ENCODE measurements around the gene ARL13A. TPM values are rescaled to one million over a fixed set of nuclear protein-coding genes. Genes with fewer than 3 reads are reported as not detected.

ARL13A gene
- total RNA-seq, 4 donors from 2014 or later = not detected

DNA sequence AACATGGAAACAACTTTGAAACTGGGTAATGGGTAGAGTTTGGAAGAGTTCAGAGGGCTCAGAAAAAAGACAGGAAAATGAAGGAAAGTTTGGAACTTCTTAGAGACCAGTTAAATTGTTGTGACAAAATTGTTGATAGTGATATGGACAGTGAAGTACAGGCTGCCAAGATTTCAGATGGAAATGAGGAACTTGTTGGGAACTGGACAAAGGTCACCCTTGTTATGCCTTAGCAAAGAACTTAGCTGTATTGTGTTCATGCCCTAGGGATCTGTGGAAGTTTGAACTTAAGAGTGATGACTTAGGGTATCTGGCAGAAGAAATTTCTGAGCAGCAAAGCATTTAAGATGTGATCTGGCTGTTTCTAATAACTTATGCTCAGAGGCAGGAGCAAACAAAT is 5.1 kb upstream of the ARL13A start:
- H3K27me3 ChIP-seq = no peaks in the 10 kb centered on the region
- in situ Hi-C loops (cut with MboI; ENCODE audit: low pct_ligation_motif_present in 1 of 4, low pct_unique_long_range_greater_than_20kb in 1 of 4, low sequenced_read_pairs in 3 of 4) = no loop called here
- no peak for DNase-seq

DNA sequence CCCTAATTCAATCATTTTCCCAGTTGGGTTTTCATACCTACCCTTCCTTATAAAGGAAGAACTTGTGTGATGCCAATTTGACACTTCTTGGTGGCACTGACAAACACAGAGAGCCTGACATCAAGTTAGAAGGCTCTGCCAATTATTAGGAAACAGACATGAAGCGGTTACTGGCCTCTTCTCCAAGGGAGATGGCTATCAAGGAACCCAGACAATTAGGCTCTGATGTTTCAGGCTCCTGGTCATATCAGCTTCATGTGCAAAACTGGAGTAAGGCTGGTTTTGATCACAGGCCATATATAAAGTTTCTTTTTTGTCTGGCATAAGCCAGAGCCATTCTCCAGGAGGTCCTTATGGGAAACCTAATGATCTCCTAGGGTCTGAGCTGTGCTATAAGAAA is 428 bp downstream of the ARL13A start:
- no peak overlapping the region for H3K4me3 ChIP-seq
- WGBS, 2 donors (ENCODE audit: low coverage in 1 of 2) = 60% methylated on average over 1 of the region's 1 CpG; no CpG with 5 or more reads in 1 of the 2 donors
- no peaks in the 10 kb centered on the region for H3K36me3 ChIP-seq
- intact Hi-C loops (cut with DNase I; ENCODE audit: low total_unique reads) = loop anchor here (5.0 kb wide), 1 partner anchor 732 kb away; no protein-coding TSS in a partner anchor
- no peaks in the 10 kb centered on the region for H3K27me3 ChIP-seq
- no peak for TF ChIP-seq CTCF (IDR thresholded peaks at IDR 0.05)
- no peak for DNase-seq
- H3K27ac ChIP-seq = no peak overlapping the region
- in situ Hi-C loops (cut with MboI; ENCODE audit: low pct_ligation_motif_present in 1 of 4, low pct_unique_long_range_greater_than_20kb in 1 of 4, low sequenced_read_pairs in 3 of 4) = no loop called here
- H3K4me1 ChIP-seq = no peaks in the 10 kb centered on the region
- no peaks in the 10 kb centered on the region for H3K9me3 ChIP-seq

More for the DNA sequence above, 5.1 kb upstream of the ARL13A start:
- Histone ChIP-seq H3K4me1 (peaks cover 0 to 2% (median 0%) of the 10 kb centered on the region in 4 donors), H3K27ac (no peak overlapping the region), H3K36me3 (no peaks in the 10 kb centered on the region), H3K4me3 (no peak overlapping the region), H3K9me3 (no peaks in the 10 kb centered on the region)
- TF ChIP-seq CTCF (IDR thresholded peaks at IDR 0.05) (no peak), POLR2AphosphoS5 (IDR thresholded peaks at IDR 0.05) (no peak), POLR2A (IDR thresholded peaks at IDR 0.05) (no peak), EP300 (IDR thresholded peaks at IDR 0.05; ENCODE audit: low read depth) (no peak)
- intact Hi-C loops (cut with DNase I; ENCODE audit: low total_unique reads) = no loop called here

- no peaks in the 10 kb centered on the region for H3K4me1 ChIP-seq
- H3K9me3 ChIP-seq = no peaks in the 10 kb centered on the region
- intact Hi-C loops (cut with DNase I; ENCODE audit: low total_unique reads) = no loop called here
- WGBS, 2 donors (ENCODE audit: low coverage in 1 of 2) = 97 to 100% methylated on average over 1 to 19 of the region's 19 CpGs
- in situ Hi-C loops (cut with MboI; ENCODE audit: low pct_ligation_motif_present in 1 of 4, low pct_unique_long_range_greater_than_20kb in 1 of 4, low sequenced_read_pairs in 3 of 4) = no loop called here
- no peaks in the 10 kb centered on the region for H3K27me3 ChIP-seq
- no peak for DNase-seq
- no peak overlapping the region for H3K4me3 ChIP-seq
- no peak overlapping the region for H3K27ac ChIP-seq
- no peaks in the 10 kb centered on the region for H3K36me3 ChIP-seq
- TF ChIP-seq POLR2A (IDR thresholded peaks at IDR 0.05) = no peak
- no peak for TF ChIP-seq CTCF (IDR thresholded peaks at IDR 0.05)
Measured at GRCh38 chrX:100973411-100973810, 3.9 kb downstream of the ARL13A start.

DNA sequence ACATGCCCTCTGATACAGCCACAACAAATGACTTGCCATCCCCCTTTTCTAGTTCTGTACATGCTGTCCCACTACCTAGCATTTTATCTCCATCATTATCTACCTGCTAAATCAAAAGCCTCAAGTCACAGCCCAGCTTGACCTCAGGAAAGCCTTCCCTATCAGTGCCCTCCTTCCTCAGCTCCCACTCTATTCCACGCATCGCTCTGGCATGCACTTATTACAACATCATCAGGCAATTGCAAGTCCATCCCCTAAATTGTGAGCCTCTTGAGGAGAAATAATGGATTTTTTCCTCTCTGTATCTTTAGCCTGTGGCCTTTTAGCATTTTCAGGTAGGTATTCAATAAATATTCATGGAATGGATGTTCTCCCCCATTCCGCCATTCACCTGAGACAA is 5.7 kb downstream of the ARL13A start:
- Histone ChIP-seq H3K27me3 (no peaks in the 10 kb centered on the region), H3K4me1 (no peaks in the 10 kb centered on the region), H3K27ac (no peak overlapping the region), H3K36me3 (no peaks in the 10 kb centered on the region), H3K4me3 (no peak overlapping the region), H3K9me3 (no peaks in the 10 kb centered on the region)
- WGBS, 2 donors (ENCODE audit: low coverage in 1 of 2) = 96% methylated on average over 3 of the region's 3 CpGs; no CpG with 5 or more reads in 1 of the 2 donors
- no peak for TF ChIP-seq POLR2A (IDR thresholded peaks at IDR 0.05)
- no peak for TF ChIP-seq CTCF (IDR thresholded peaks at IDR 0.05)
- TF ChIP-seq POLR2AphosphoS5 (IDR thresholded peaks at IDR 0.05) = no peak
- TF ChIP-seq EP300 (IDR thresholded peaks at IDR 0.05; ENCODE audit: low read depth) = no peak
- in situ Hi-C loops (cut with MboI; ENCODE audit: low pct_ligation_motif_present in 1 of 4, low pct_unique_long_range_greater_than_20kb in 1 of 4, low sequenced_read_pairs in 3 of 4) (no loop called here), intact Hi-C loops (cut with DNase I; ENCODE audit: low total_unique reads) (no loop called here)
- DNase-seq = no peak

Measured in transverse colon (tissue), 4 donors.